ENCODE data around the gene CXCL11.

The CXCL11 gene

DNA sequence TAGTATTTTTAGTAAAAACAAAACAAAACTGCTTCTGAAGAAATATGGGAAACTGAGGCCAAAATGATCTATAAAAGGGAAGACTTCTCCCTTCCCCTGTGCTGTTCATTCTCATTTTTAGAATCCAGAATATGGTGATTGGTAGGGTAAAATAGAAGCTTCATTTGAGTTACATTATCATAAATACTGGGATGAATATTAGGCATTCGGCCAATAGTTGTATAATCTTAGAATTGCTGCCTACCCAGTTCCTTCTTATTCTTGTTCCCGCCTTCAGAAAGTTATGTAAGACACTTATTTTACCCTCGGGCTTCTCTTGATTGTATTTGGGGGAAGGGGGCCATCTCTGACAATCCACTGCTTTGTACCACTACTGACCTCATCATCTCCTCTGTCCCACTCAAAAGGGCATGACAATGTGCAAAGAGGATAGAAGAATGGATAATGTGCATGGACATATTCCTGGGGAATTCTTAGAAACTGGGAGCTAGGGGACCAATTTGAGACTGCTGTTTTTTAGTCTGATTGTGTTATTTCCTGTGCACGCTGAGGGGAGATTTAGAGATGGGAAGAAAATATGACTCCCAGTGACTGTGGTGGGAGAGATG lies 39.2 kb upstream of the CXCL11 start:
- DNase-seq (ENCODE audit: low spot score) (no peak), ATAC-seq (ENCODE audit: low read depth) (no peak)
- no peaks in the 10 kb centered on the region for H3K27me3 ChIP-seq (ENCODE audit: insufficient read depth, poor library complexity, severe bottlenecking)
- H3K9me3 ChIP-seq (ENCODE audit: severe bottlenecking), result no peaks in the 10 kb centered on the region
- no peak overlapping the region for H3K4me3 ChIP-seq (ENCODE audit: severe bottlenecking)
- H3K27ac ChIP-seq (ENCODE audit: poor library complexity, severe bottlenecking), result no peak overlapping the region
- no peaks in the 10 kb centered on the region for H3K4me1 ChIP-seq (ENCODE audit: insufficient read depth, poor library complexity, severe bottlenecking)
- no peaks in the 10 kb centered on the region for H3K36me3 ChIP-seq (ENCODE audit: low read depth)
- TF ChIP-seq, protein P1, sequence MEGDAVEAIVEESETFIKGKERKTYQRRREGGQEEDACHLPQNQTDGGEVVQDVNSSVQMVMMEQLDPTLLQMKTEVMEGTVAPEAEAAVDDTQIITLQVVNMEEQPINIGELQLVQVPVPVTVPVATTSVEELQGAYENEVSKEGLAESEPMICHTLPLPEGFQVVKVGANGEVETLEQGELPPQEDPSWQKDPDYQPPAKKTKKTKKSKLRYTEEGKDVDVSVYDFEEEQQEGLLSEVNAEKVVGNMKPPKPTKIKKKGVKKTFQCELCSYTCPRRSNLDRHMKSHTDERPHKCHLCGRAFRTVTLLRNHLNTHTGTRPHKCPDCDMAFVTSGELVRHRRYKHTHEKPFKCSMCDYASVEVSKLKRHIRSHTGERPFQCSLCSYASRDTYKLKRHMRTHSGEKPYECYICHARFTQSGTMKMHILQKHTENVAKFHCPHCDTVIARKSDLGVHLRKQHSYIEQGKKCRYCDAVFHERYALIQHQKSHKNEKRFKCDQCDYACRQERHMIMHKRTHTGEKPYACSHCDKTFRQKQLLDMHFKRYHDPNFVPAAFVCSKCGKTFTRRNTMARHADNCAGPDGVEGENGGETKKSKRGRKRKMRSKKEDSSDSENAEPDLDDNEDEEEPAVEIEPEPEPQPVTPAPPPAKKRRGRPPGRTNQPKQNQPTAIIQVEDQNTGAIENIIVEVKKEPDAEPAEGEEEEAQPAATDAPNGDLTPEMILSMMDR (IDR thresholded peaks at IDR 0.05; ENCODE audit: poor library complexity, severe bottlenecking), result no peak

DNA sequence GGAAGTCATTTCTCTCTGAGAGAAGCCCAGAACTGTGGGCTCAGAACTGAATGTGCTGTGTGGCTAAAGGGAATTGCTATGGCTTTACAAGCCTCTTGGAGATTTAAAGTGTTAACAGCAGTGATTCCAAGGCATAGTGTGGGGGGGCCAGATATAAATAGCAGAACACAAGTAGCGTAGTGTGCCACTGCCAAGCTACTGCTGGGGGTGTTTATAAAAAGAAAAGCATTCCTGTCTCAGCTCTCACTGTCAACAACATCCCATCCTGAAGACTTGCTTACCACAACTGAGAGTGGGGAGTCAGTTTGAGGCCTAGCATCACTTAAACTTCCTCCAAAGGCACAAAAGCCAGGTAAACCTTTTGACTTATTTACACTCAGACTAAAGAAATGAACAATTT lies 38.6 kb upstream of the CXCL11 start, which contains the start of gene ART3:
Gene ART3, plus strand, starts transcription at position 242 of the 400 bp plus-strand sequence. CDS start 1,181 bp downstream, outside the sequence.
- Histone ChIP-seq H3K27me3 (ENCODE audit: insufficient read depth, poor library complexity, severe bottlenecking) (no peaks in the 10 kb centered on the region), H3K4me1 (ENCODE audit: insufficient read depth, poor library complexity, severe bottlenecking) (no peaks in the 10 kb centered on the region), H3K4me3 (ENCODE audit: severe bottlenecking) (no peak within 1 kb of the TSS), H3K9me3 (ENCODE audit: severe bottlenecking) (no peaks in the 10 kb centered on the region), H3K27ac (ENCODE audit: poor library complexity, severe bottlenecking) (no peak within 1 kb of the TSS), H3K36me3 (ENCODE audit: low read depth) (no peaks in the 10 kb centered on the region)
- no peak for ATAC-seq (ENCODE audit: low read depth)
- TF ChIP-seq, protein P1 (IDR thresholded peaks at IDR 0.05; ENCODE audit: poor library complexity, severe bottlenecking), result no peak
- no peak for DNase-seq (ENCODE audit: low spot score)

DNA sequence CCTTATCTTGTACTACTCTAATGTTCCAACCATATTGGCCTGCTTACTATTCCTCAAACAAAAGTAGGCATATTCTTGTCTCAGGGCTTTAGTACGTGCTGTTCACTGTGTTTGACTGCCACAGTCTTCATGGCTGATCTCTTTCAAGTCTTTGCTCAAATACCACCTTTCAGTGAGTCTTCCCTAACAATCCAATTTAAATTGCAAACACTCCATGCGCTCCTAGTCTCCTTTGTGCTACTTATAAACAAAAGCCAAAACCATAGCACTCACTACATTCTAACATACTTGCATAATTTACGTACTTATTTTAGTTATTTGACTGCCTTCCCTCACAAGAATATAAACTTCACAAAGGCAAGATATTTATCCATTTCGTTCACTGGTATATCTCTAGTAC lies 36.9 kb upstream of the CXCL11 start:
- H3K27me3 ChIP-seq (ENCODE audit: insufficient read depth, poor library complexity, severe bottlenecking), result no peaks in the 10 kb centered on the region
- TF ChIP-seq, protein P1 (IDR thresholded peaks at IDR 0.05; ENCODE audit: poor library complexity, severe bottlenecking), result no peak
- no peaks in the 10 kb centered on the region for H3K9me3 ChIP-seq (ENCODE audit: severe bottlenecking)
- ATAC-seq (ENCODE audit: low read depth) (no peak), DNase-seq (ENCODE audit: low spot score) (no peak)
- H3K4me3 ChIP-seq (ENCODE audit: severe bottlenecking), result no peak overlapping the region
- no peaks in the 10 kb centered on the region for H3K36me3 ChIP-seq (ENCODE audit: low read depth)
- no peaks in the 10 kb centered on the region for H3K4me1 ChIP-seq (ENCODE audit: insufficient read depth, poor library complexity, severe bottlenecking)
- H3K27ac ChIP-seq (ENCODE audit: poor library complexity, severe bottlenecking), result no peak overlapping the region

DNA sequence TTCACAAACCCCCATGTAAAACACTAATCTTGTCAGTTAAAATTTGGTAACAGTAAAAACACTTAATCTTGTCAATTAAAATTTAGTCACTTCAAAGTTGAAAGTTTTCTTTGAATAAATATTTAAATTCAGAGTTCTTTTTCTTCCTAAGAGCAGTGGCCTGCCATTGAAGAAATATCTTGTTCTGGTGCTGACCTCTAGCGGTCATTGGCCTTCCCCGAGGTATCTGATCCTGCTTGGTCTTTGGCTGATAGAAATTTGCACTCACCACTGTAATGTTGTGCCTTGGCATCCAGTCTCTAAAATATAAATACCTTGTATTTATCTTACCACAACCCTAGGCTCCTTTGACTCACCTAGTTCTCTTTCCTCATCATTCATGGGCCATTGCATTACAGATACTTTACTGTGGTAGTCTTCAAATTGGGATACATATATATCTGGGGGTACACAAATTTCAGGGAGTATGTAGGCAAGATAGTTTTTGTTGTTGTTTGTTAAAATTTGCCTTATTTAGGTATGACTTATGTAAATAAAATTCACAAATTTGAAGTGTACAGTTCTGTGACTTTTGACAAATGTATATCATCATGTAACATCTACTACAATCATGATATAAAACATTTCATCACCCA lies 31.9 kb upstream of the CXCL11 start:
- no peak for DNase-seq (ENCODE audit: low spot score)
- H3K4me3 ChIP-seq (ENCODE audit: severe bottlenecking), result no peak overlapping the region
- H3K27ac ChIP-seq (ENCODE audit: poor library complexity, severe bottlenecking), result no peak overlapping the region
- H3K9me3 ChIP-seq (ENCODE audit: severe bottlenecking), result no peaks in the 10 kb centered on the region
- H3K36me3 ChIP-seq (ENCODE audit: low read depth), result no peaks in the 10 kb centered on the region
- H3K4me1 ChIP-seq (ENCODE audit: insufficient read depth, poor library complexity, severe bottlenecking), result no peaks in the 10 kb centered on the region
- TF ChIP-seq, protein P1 (IDR thresholded peaks at IDR 0.05; ENCODE audit: poor library complexity, severe bottlenecking), result peak; percentile 95
- ATAC-seq (ENCODE audit: low read depth), result peak; percentile 88
- no peaks in the 10 kb centered on the region for H3K27me3 ChIP-seq (ENCODE audit: insufficient read depth, poor library complexity, severe bottlenecking)

DNA sequence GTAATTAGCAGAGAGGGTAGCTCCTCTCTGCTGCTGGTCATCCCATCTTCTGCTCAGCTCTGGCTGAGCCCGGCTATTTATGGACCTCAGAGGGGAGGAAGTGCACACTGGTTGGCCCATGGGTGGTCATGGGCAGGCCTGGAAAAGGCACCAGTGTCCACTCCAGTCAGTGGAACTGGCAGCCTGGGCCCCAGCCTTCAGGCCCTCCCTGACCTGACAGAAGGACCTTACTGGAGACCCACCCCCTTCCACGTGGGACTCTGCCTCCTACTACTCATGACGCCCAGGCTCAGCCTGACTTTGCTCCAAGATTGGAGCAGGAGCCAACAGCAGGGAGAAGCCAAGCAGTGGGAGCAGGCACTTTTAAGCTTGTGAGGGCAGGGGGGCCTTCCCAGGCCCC lies 30.7 kb upstream of the CXCL11 start:
- no peaks in the 10 kb centered on the region for H3K9me3 ChIP-seq (ENCODE audit: severe bottlenecking)
- DNase-seq (ENCODE audit: low spot score), result no peak
- TF ChIP-seq, protein P1 (IDR thresholded peaks at IDR 0.05; ENCODE audit: poor library complexity, severe bottlenecking), result no peak
- no peaks in the 10 kb centered on the region for H3K27me3 ChIP-seq (ENCODE audit: insufficient read depth, poor library complexity, severe bottlenecking)
- no peak for ATAC-seq (ENCODE audit: low read depth)
- no peak overlapping the region for H3K4me3 ChIP-seq (ENCODE audit: severe bottlenecking)
- no peaks in the 10 kb centered on the region for H3K36me3 ChIP-seq (ENCODE audit: low read depth)
- H3K27ac ChIP-seq (ENCODE audit: poor library complexity, severe bottlenecking), result no peak overlapping the region
- no peaks in the 10 kb centered on the region for H3K4me1 ChIP-seq (ENCODE audit: insufficient read depth, poor library complexity, severe bottlenecking)

Data from RWPE2 (cell line).